Measurements from ENCODE around the gene SCARF2. TPM values are rescaled to one million over a fixed set of nuclear protein-coding genes. Genes with fewer than 3 reads are reported as not detected.
A peak's percentile ranks its signal among the peaks of the same experiment; 100 is the strongest.

SCARF2 gene
- total RNA-seq, 1 donor from 2014 or later = 3.4 TPM

DNA sequence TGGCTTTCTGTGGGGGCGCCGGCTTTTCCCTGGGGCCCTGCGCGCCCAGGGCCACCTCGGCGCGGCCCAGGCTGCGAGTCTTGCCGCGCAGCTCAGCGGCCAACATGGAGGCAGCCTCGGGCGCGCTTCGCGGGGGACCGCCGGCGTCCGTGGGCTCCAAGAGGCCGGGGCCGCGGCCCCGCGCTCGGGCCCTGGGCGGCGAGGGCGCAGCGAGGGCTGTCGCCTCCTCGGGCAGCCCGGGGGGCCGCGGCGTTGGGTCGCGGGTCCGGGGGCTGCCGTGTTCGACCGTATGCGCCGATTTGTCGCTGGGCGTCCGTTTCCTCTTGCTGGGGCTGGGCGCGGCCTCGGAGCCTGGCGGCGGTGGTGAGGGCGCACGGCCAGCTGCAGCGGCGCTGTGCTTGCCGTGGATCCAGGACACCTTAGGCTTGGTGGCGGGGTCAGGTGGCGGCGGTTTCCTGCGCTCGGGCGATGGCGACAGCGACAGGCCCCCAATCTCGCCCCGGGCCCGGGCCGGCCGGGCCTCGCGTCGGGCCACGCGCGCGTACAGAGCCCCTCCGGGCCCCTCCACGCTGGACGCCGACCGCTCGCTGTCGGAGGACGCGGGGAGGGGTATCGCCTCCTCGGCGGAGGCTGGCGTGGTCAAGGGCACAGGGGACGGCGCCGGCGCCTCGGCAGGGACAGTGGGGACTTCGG, 11.9 kb downstream of the SCARF2 start:
- H3K36me3 Mint-ChIP-seq (ENCODE audit: unreplicated experiment) = peaks cover 4% of the 10 kb centered on the region
- no peak for TF ChIP-seq CTCF (IDR thresholded peaks at IDR 0.05; ENCODE audit: partially characterized antibody, unreplicated experiment)
- H3K9me3 Mint-ChIP-seq (ENCODE audit: unreplicated experiment) = peaks cover 5% of the 10 kb centered on the region
- no peak overlapping the region for H3K27ac Mint-ChIP-seq (ENCODE audit: unreplicated experiment)
- peaks cover 14% of the 10 kb centered on the region for H3K27me3 Mint-ChIP-seq (ENCODE audit: unreplicated experiment)
- peak; percentile 26 for DNase-seq
- no peak overlapping the region for H3K4me3 Mint-ChIP-seq (ENCODE audit: unreplicated experiment)
- H3K4me1 Mint-ChIP-seq (ENCODE audit: low read depth, unreplicated experiment) = peaks cover 2% of the 10 kb centered on the region

DNA sequence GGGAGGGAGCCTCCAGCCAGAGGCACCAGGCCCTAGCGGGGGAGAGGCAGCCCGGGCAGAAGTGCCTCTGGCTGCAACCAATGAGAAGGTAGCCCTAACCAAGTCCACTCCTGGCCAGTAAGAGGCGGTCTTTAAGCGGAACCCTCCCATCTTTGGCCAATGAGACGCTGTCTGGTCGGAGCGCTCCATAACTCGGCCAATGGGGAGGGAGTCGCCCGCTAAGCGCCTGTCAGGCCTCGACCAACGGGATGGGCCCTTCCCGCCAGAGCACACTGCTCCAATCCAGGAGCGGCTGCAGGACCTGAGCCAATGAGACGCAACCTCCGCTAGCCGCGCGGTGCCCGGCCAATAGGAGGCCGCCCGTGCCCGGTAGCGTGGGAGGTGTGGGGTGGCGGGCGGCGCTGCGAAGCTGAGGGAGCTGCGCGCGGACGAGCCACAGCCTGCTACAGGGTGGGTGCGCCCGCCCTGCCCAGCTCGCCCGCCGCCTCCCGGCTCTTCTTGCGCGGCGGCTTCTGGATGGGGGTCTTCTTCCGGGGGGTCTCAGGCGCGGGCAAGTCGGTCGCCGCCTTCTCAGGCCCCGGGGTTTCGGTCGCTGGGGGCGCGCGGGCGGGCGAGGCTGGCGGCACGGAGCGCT, 12.6 kb downstream of the SCARF2 start:
- peak; percentile 56 for DNase-seq
- H3K27me3 Mint-ChIP-seq (ENCODE audit: unreplicated experiment) = peaks cover 14% of the 10 kb centered on the region

GRCh38 chr22:20424568-20424931, 13.1 kb downstream of the SCARF2 start:
- no peak overlapping the region for H3K4me3 Mint-ChIP-seq (ENCODE audit: unreplicated experiment)
- peaks cover 4% of the 10 kb centered on the region for H3K36me3 Mint-ChIP-seq (ENCODE audit: unreplicated experiment)
- H3K4me1 Mint-ChIP-seq (ENCODE audit: low read depth, unreplicated experiment) = peaks cover 2% of the 10 kb centered on the region
- no peak for TF ChIP-seq CTCF (IDR thresholded peaks at IDR 0.05; ENCODE audit: partially characterized antibody, unreplicated experiment)
- DNase-seq = no peak
- H3K27me3 Mint-ChIP-seq (ENCODE audit: unreplicated experiment) = peaks cover 14% of the 10 kb centered on the region
- peaks cover 5% of the 10 kb centered on the region for H3K9me3 Mint-ChIP-seq (ENCODE audit: unreplicated experiment)
- no peak overlapping the region for H3K27ac Mint-ChIP-seq (ENCODE audit: unreplicated experiment)

More for the DNA sequence above, 12.6 kb downstream of the SCARF2 start:
- Mint-ChIP-seq H3K4me3 (ENCODE audit: unreplicated experiment) (no peak overlapping the region), H3K4me1 (ENCODE audit: low read depth, unreplicated experiment) (peaks cover 2% of the 10 kb centered on the region), H3K9me3 (ENCODE audit: unreplicated experiment) (peaks cover 5% of the 10 kb centered on the region), H3K36me3 (ENCODE audit: unreplicated experiment) (peaks cover 4% of the 10 kb centered on the region), H3K27ac (ENCODE audit: unreplicated experiment) (no peak overlapping the region)
- no peak for TF ChIP-seq CTCF (IDR thresholded peaks at IDR 0.05; ENCODE audit: partially characterized antibody, unreplicated experiment)

DNA sequence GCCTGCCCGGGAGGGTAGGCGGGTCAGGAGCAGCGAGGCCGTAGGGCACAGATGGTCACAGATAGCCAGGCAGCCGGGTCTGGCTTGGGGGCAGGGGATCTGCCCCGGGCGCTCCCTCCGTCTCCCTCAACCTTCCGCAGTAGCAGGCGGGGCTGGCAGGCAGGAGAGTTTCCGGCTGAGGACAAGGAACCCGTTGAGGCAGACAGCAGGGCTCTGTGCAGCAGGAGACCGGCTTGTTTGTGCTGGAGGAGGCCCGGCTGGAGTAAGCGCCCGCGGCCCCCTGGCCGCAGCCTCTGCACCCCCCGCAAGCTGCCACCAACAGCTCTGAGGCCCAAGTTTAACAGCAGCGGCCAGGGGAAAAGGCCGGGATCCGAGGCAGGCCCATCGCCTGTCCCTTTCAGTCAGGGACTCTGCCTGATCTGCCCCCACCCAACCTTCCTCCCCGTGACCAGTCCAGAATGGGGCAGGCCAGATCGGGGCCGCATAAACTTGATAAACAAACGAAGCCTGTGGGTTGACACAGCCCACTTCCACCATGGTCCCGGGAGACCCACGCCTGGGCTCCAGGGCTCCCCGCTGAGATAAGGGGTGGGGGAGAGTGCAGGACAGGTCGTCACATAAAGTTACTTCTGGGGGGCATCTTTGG, 13.6 kb downstream of the SCARF2 start:
- Mint-ChIP-seq H3K27me3 (ENCODE audit: unreplicated experiment) (peaks cover 15% of the 10 kb centered on the region), H3K4me3 (ENCODE audit: unreplicated experiment) (peak overlapping the region; percentile 50), H3K27ac (ENCODE audit: unreplicated experiment) (peak overlapping the region; percentile 70), H3K9me3 (ENCODE audit: unreplicated experiment) (peaks cover 5% of the 10 kb centered on the region), H3K4me1 (ENCODE audit: low read depth, unreplicated experiment) (peaks cover 2% of the 10 kb centered on the region), H3K36me3 (ENCODE audit: unreplicated experiment) (peaks cover 4% of the 10 kb centered on the region)
- peak; percentile 48 for DNase-seq
- TF ChIP-seq CTCF (IDR thresholded peaks at IDR 0.05; ENCODE audit: partially characterized antibody, unreplicated experiment) = no peak

Measured in glutamatergic neuron (in vitro differentiated cells).